NCI-H1417 (cell line): ENCODE results near the gene PNPLA7.

Experiments used
- DNase-seq, 3 experiments: peaks; one replicate each; lab custom pipeline; 2025; lab: John Stamatoyannopoulos, UW

The PNPLA7 gene

GRCh38 chr9:137436761-137437600 is 113.2 kb downstream of the PNPLA7 start:
- DNase-seq: no peak

GRCh38 chr9:137435980-137436760 is 114.0 kb downstream of the PNPLA7 start:
- DNase-seq: no peak

- DNase-seq: no peak
Observed at GRCh38 chr9:137435381-137435891, 114.8 kb downstream of the PNPLA7 start.

- DNase-seq: no peak
Observed at GRCh38 chr9:137434498-137435380, 115.5 kb downstream of the PNPLA7 start.

GRCh38 chr9:137433916-137434431 is 116.2 kb downstream of the PNPLA7 start:
- no peak for DNase-seq

GRCh38 chr9:137433349-137433915 is 116.8 kb downstream of the PNPLA7 start:
- peak in 2 of 3 experiments; percentile 51 to 68 for DNase-seq

- no peak for DNase-seq
Observed at GRCh38 chr9:137432687-137433348, 117.4 kb downstream of the PNPLA7 start.

GRCh38 chr9:137431416-137431931 is 118.7 kb downstream of the PNPLA7 start:
- no peak for DNase-seq

GRCh38 chr9:137430723-137431415 is 119.3 kb downstream of the PNPLA7 start:
- peak in 2 of 3 experiments; percentile 31 to 33 for DNase-seq

GRCh38 chr9:137429974-137430722 is 120.1 kb downstream of the PNPLA7 start:
- peak; percentile 52 to 78 (median 65) for DNase-seq

- no peak for DNase-seq
Observed at GRCh38 chr9:137429546-137429890, 120.7 kb downstream of the PNPLA7 start.

GRCh38 chr9:137428841-137429545 is 121.2 kb downstream of the PNPLA7 start:
- no peak for DNase-seq

GRCh38 chr9:137428311-137428630 is 121.9 kb downstream of the PNPLA7 start:
- no peak for DNase-seq

GRCh38 chr9:137427454-137428310 is 122.5 kb downstream of the PNPLA7 start:
- DNase-seq: no peak

- DNase-seq: no peak
Observed at GRCh38 chr9:137426018-137426681, 124.1 kb downstream of the PNPLA7 start.

GRCh38 chr9:137423514-137424291 is 126.5 kb downstream of the PNPLA7 start:
- peak in 2 of 3 experiments; percentile 67 to 91 for DNase-seq
